ENCODE results near the gene LAMA3.
A peak's percentile ranks its signal among the peaks of the same experiment; 100 is the strongest.

LAMA3 gene

DNA sequence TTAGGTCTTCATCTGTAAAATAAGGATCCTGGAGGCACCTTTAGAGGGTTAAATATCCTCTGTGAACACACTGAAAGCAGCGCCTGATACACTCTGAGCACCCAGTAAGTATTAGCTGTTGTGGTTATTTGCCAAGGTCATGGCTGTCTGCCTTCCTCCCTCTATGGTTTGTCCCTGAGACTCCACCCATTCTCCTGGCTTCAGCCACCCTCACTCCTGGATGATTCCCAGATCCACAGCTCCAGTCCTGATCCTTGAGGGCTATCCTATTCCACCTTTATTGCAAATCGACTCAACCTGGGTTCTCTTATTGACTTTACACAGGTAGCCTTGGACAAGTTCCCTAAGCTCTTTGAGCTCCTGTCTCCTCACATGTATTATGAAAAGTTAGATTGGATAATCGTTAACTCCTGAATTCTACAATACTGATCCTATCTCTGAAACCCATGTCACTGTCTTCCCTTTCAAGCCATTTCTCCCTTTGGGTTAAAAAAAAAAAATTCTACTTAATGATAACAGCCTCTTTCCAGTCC is 162.3 kb downstream of the LAMA3 start:
- no peak overlapping the region for H4K8ac ChIP-seq (ENCODE audit: low read depth, low read length)
- no CpG with 5 or more reads among the region's 3 CpGs for WGBS, 2 donors (ENCODE audit: extremely low coverage in 2 of 2, insufficient read length in 2 of 2, insufficient replicate concordance in 1 of 2)

DNA sequence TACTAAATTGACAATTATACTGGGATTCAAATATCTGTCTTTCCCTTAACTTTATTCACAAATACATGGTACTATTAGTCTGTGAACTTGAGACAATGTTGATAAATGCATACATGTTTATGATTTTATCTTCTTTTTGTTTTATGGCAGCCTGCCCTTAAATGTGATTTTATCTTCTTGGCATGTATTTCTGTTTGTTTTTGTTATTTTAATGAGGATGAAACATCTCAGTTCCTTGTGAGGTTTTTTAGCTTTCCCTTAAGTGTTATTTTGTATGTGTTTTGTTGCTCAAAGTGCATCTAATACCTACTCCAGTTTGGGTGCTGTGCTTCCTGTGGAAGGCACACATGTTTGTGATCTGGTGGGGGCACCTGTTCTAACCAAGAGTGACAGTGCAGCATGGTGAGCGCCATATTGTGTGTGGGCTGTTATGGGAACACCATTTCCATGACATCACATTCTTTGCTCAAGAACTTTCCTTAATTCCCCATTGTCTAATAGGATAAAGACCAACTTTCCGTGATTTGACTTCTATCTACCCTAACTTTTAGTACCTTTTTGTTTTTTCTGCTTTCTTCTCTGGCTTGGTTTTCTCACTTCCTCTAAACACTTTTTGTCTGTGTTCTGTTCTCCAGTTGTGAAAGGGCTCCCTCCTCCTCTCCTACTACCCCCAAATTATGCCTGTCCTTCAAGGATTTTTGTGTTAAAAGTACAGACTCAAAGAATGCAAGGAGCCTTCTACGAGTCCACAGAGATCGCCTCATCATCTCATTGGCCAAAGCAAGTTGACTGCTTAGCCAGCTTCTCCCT is 163.2 kb downstream of the LAMA3 start:
- no peak overlapping the region for H3K9ac ChIP-seq (ENCODE audit: low read depth, low read length, poor library complexity)
- no peak overlapping the region for H3K4me3 ChIP-seq (ENCODE audit: low read length in 2 of 2)
- no peak overlapping the region for H3K27ac ChIP-seq (replicated peaks; ENCODE audit: low read length)
- H3K14ac ChIP-seq (ENCODE audit: low read length) = no peak overlapping the region
- H3K36me3 ChIP-seq (replicated peaks in 1 of 2; ENCODE audit: control insufficient read depth in 2 of 2, insufficient read depth in 2 of 2, low read length in 2 of 2) = no peaks in the 10 kb centered on the region
- no peak for DNase-seq (ENCODE audit: low spot score)
- H3K23ac ChIP-seq (ENCODE audit: low read depth, low read length, poor library complexity) = no peak overlapping the region
- no peak overlapping the region for H2AFZ ChIP-seq (ENCODE audit: low read length)
- H3K9me3 ChIP-seq (replicated peaks in 1 of 2; ENCODE audit: control insufficient read depth in 2 of 2, insufficient read depth in 1 of 2, low read depth in 1 of 2, low read length in 2 of 2) = no peaks in the 10 kb centered on the region
- H3K27me3 ChIP-seq (ENCODE audit: control insufficient read depth in 3 of 3, insufficient read depth in 3 of 3, low read depth in 1 of 3, low read length in 3 of 3) = no peaks in the 10 kb centered on the region
- H3K79me1 ChIP-seq (ENCODE audit: low read depth, low read length) = no peaks in the 10 kb centered on the region
- WGBS, 2 donors (ENCODE audit: extremely low coverage in 2 of 2, insufficient read length in 2 of 2, insufficient replicate concordance in 1 of 2) = no CpG with 5 or more reads among the region's 4 CpGs
- H2BK15ac ChIP-seq (ENCODE audit: low read length) = no peak overlapping the region
- no peak overlapping the region for H2AK5ac ChIP-seq (ENCODE audit: low read depth, low read length)
- no peak overlapping the region for H3K18ac ChIP-seq (ENCODE audit: low read length)
- H2BK5ac ChIP-seq (ENCODE audit: low read length) = no peak overlapping the region
- no peak overlapping the region for H4K8ac ChIP-seq (ENCODE audit: low read depth, low read length)
- H3K4me1 ChIP-seq (ENCODE audit: control insufficient read depth in 2 of 2, insufficient read depth in 1 of 2, low read depth in 1 of 2, low read length in 2 of 2) = peaks cover 0 to 2% of the 10 kb centered on the region in 2 donors
- H2BK120ac ChIP-seq (ENCODE audit: low read depth, low read length) = no peak overlapping the region
- H3K4ac ChIP-seq (ENCODE audit: low read length) = no peak overlapping the region
- H2BK12ac ChIP-seq (ENCODE audit: low read length) = no peak overlapping the region
- no peak overlapping the region for H3K4me2 ChIP-seq (ENCODE audit: insufficient read depth, low read length, poor library complexity, severe bottlenecking)
- H4K91ac ChIP-seq (ENCODE audit: low read depth, low read length, poor library complexity) = no peak overlapping the region

More for the DNA sequence above, 162.3 kb downstream of the LAMA3 start:
- Histone ChIP-seq H3K18ac (ENCODE audit: low read length) (no peak overlapping the region), H4K91ac (ENCODE audit: low read depth, low read length, poor library complexity) (no peak overlapping the region), H2BK5ac (ENCODE audit: low read length) (no peak overlapping the region), H3K27ac (replicated peaks; ENCODE audit: low read length) (no peak overlapping the region), H3K27me3 (ENCODE audit: control insufficient read depth in 3 of 3, insufficient read depth in 3 of 3, low read depth in 1 of 3, low read length in 3 of 3) (no peaks in the 10 kb centered on the region), H3K4me3 (ENCODE audit: low read length in 2 of 2) (no peak overlapping the region), H3K4me1 (ENCODE audit: control insufficient read depth in 2 of 2, insufficient read depth in 1 of 2, low read depth in 1 of 2, low read length in 2 of 2) (peaks cover 0 to 2% of the 10 kb centered on the region in 2 donors), H3K79me1 (ENCODE audit: low read depth, low read length) (no peaks in the 10 kb centered on the region), H2BK12ac (ENCODE audit: low read length) (no peak overlapping the region), H3K4me2 (ENCODE audit: insufficient read depth, low read length, poor library complexity, severe bottlenecking) (no peak overlapping the region), H2AFZ (ENCODE audit: low read length) (no peak overlapping the region), H3K9me3 (replicated peaks in 1 of 2; ENCODE audit: control insufficient read depth in 2 of 2, insufficient read depth in 1 of 2, low read depth in 1 of 2, low read length in 2 of 2) (no peaks in the 10 kb centered on the region), H3K4ac (ENCODE audit: low read length) (no peak overlapping the region), H3K36me3 (replicated peaks in 1 of 2; ENCODE audit: control insufficient read depth in 2 of 2, insufficient read depth in 2 of 2, low read length in 2 of 2) (no peaks in the 10 kb centered on the region), H2BK120ac (ENCODE audit: low read depth, low read length) (no peak overlapping the region), H3K23ac (ENCODE audit: low read depth, low read length, poor library complexity) (no peak overlapping the region), H2AK5ac (ENCODE audit: low read depth, low read length) (no peak overlapping the region), H2BK15ac (ENCODE audit: low read length) (no peak overlapping the region), H3K9ac (ENCODE audit: low read depth, low read length, poor library complexity) (no peak overlapping the region), H3K14ac (ENCODE audit: low read length) (no peak overlapping the region)
- DNase-seq (ENCODE audit: low spot score) = no peak

DNA sequence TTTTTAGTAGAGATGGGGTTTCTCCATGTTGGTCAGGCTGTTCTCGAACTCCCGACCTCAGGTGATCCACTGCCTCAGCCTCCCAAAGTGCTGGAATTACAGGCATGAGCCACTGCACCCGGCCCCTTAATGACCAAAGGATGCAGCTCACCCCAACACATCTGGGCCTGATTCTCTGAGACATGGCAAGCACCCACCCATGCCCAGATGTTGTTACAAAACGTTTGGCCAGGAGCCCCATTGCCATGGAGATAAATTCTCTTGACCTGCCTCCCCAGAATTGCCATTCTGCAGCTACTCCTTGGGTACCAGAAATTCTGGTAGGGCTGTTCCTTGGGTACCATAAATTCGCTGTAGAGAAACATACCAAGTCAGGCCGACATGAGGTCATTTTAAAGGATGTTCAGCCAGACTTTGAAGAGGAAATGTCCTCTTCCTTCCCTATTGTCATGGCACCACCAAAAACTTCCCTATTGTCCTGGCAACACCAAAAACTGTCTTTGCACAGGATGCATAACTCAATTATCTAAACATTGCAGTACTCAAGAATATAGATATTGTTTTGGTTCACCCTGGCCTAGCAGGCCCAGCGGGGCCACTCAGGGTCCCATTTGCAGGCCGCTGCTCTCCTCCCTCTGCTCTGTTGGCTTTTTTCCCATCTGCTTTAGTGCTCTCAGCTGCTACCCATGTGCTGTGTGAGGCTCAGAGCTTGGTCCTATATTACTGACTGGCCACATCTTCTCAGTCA is 164.4 kb downstream of the LAMA3 start:
- WGBS, 2 donors (ENCODE audit: extremely low coverage in 2 of 2, insufficient read length in 2 of 2, insufficient replicate concordance in 1 of 2) = no CpG with 5 or more reads among the region's 8 CpGs
- Histone ChIP-seq H2BK5ac (ENCODE audit: low read length) (no peak overlapping the region), H3K27ac (replicated peaks; ENCODE audit: low read length) (no peak overlapping the region), H2AK5ac (ENCODE audit: low read depth, low read length) (no peak overlapping the region), H2BK15ac (ENCODE audit: low read length) (no peak overlapping the region), H3K4ac (ENCODE audit: low read length) (no peak overlapping the region), H3K23ac (ENCODE audit: low read depth, low read length, poor library complexity) (no peak overlapping the region), H3K14ac (ENCODE audit: low read length) (no peak overlapping the region), H2BK120ac (ENCODE audit: low read depth, low read length) (no peak overlapping the region), H3K27me3 (ENCODE audit: control insufficient read depth in 3 of 3, insufficient read depth in 3 of 3, low read depth in 1 of 3, low read length in 3 of 3) (peaks cover 0 to 3% (median 0%) of the 10 kb centered on the region in 3 experiments), H2AFZ (ENCODE audit: low read length) (no peak overlapping the region), H2BK12ac (ENCODE audit: low read length) (no peak overlapping the region), H3K79me1 (ENCODE audit: low read depth, low read length) (no peaks in the 10 kb centered on the region), H3K18ac (ENCODE audit: low read length) (no peak overlapping the region), H4K8ac (ENCODE audit: low read depth, low read length) (no peak overlapping the region), H3K9me3 (replicated peaks in 1 of 2; ENCODE audit: control insufficient read depth in 2 of 2, insufficient read depth in 1 of 2, low read depth in 1 of 2, low read length in 2 of 2) (no peaks in the 10 kb centered on the region), H3K36me3 (replicated peaks in 1 of 2; ENCODE audit: control insufficient read depth in 2 of 2, insufficient read depth in 2 of 2, low read length in 2 of 2) (no peaks in the 10 kb centered on the region), H3K9ac (ENCODE audit: low read depth, low read length, poor library complexity) (no peak overlapping the region), H4K91ac (ENCODE audit: low read depth, low read length, poor library complexity) (no peak overlapping the region), H3K4me3 (ENCODE audit: low read length in 2 of 2) (no peak overlapping the region), H3K4me2 (ENCODE audit: insufficient read depth, low read length, poor library complexity, severe bottlenecking) (no peak overlapping the region), H3K4me1 (ENCODE audit: control insufficient read depth in 2 of 2, insufficient read depth in 1 of 2, low read depth in 1 of 2, low read length in 2 of 2) (no peaks in the 10 kb centered on the region)
- DNase-seq (ENCODE audit: low spot score) = no peak

DNA sequence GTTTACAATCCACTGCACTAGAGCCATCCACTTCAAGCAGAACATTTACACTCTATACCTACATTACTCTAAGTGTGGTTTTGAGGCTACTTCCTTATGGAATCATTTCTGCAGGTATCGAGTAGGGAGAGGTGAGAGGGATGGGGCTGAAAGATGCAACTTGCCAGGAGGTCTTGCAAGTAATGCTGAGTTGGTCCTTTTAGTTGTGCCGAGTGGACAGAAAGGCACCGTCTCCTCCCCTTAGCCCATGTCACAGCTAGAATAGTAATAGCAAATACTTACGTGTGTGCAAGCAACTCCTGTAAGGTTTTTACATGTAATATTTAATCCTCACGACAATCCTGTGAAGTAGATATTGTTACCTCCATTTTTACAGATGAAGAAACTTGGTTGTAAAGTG is 166.5 kb downstream of the LAMA3 start:
- H2BK5ac ChIP-seq (ENCODE audit: low read length) = no peak overlapping the region
- whole genome bisulfite sequencing, 2 donors (ENCODE audit: extremely low coverage in 2 of 2, insufficient read length in 2 of 2, insufficient replicate concordance in 1 of 2) = no CpG with 5 or more reads among the region's 5 CpGs
- no peak overlapping the region for H2BK15ac ChIP-seq (ENCODE audit: low read length)
- peaks cover 0 to 3% (median 0%) of the 10 kb centered on the region in 3 experiments for H3K27me3 ChIP-seq (ENCODE audit: control insufficient read depth in 3 of 3, insufficient read depth in 3 of 3, low read depth in 1 of 3, low read length in 3 of 3)
- H3K18ac ChIP-seq (ENCODE audit: low read length) = no peak overlapping the region
- no peak overlapping the region for H3K27ac ChIP-seq (replicated peaks; ENCODE audit: low read length)
- DNase-seq (ENCODE audit: low spot score) = no peak
- no peak overlapping the region for H3K4ac ChIP-seq (ENCODE audit: low read length)
- H3K23ac ChIP-seq (ENCODE audit: low read depth, low read length, poor library complexity) = no peak overlapping the region
- H3K79me1 ChIP-seq (ENCODE audit: low read depth, low read length) = no peaks in the 10 kb centered on the region
- H3K14ac ChIP-seq (ENCODE audit: low read length) = peak overlapping the region; percentile 72
- H2AFZ ChIP-seq (ENCODE audit: low read length) = no peak overlapping the region
- H3K4me1 ChIP-seq (ENCODE audit: control insufficient read depth in 2 of 2, insufficient read depth in 1 of 2, low read depth in 1 of 2, low read length in 2 of 2) = no peaks in the 10 kb centered on the region
- H3K4me3 ChIP-seq (ENCODE audit: low read length in 2 of 2) = no peak overlapping the region
- H2AK5ac ChIP-seq (ENCODE audit: low read depth, low read length) = no peak overlapping the region
- H3K4me2 ChIP-seq (ENCODE audit: insufficient read depth, low read length, poor library complexity, severe bottlenecking) = no peak overlapping the region
- H3K36me3 ChIP-seq (replicated peaks in 1 of 2; ENCODE audit: control insufficient read depth in 2 of 2, insufficient read depth in 2 of 2, low read length in 2 of 2) = no peaks in the 10 kb centered on the region
- H3K9me3 ChIP-seq (replicated peaks in 1 of 2; ENCODE audit: control insufficient read depth in 2 of 2, insufficient read depth in 1 of 2, low read depth in 1 of 2, low read length in 2 of 2) = no peaks in the 10 kb centered on the region
- no peak overlapping the region for H4K8ac ChIP-seq (ENCODE audit: low read depth, low read length)
- no peak overlapping the region for H3K9ac ChIP-seq (ENCODE audit: low read depth, low read length, poor library complexity)
- H2BK120ac ChIP-seq (ENCODE audit: low read depth, low read length) = no peak overlapping the region
- H2BK12ac ChIP-seq (ENCODE audit: low read length) = no peak overlapping the region
- H4K91ac ChIP-seq (ENCODE audit: low read depth, low read length, poor library complexity) = no peak overlapping the region

All from neuronal stem cell (in vitro differentiated cells).